ENCODE measurements around the gene FANCC. TPM values are rescaled to one million over a fixed set of nuclear protein-coding genes. Genes with fewer than 3 reads are reported as not detected.
A peak's percentile ranks its signal among the peaks of the same experiment; 100 is the strongest.
"Not testable (repeated sequence)": the region's sequence is repeated elsewhere in the genome, so short reads cannot be mapped to it uniquely, and the experiment has no call there.

Gene FANCC
- total and polyA plus RNA-seq, 2 of the 13 experiments (the other 11 are each of a cell fraction or from before 2014, with no cell fraction given), result 7.4 to 8.6 TPM

- ChIA-PET CTCF (ENCODE audit: low intra/inter-chr PET ratio, low total read pairs) (no interaction called here), POLR2A (no interaction called here)
- no TSS peak for BruUV-seq (replicated peaks)
- ATAC-seq (no peak), DNase-seq (ENCODE audit: low spot score) (no peak), FAIRE-seq (no peak)
- Histone ChIP-seq H3K27ac (ENCODE audit: extremely low read length, insufficient read depth, low read length) (no peak overlapping the region), H3K4me3 (replicated peaks in 1 of 3; ENCODE audit: insufficient read depth in 1 of 3, low read depth in 2 of 3, low read length in 3 of 3) (no peak overlapping the region), H2AFZ (ENCODE audit: low read length) (no peak overlapping the region), H3K4me2 (ENCODE audit: low read depth, low read length) (no peak overlapping the region), H3K36me3 (replicated peaks in 1 of 2; ENCODE audit: control insufficient read depth in 1 of 2, insufficient read depth in 2 of 2, low read length in 2 of 2) (no peaks in the 10 kb centered on the region; a peak in 1 of 5 replicates), H3K9me3 (ENCODE audit: low read length) (no peaks in the 10 kb centered on the region), H4K20me1 (ENCODE audit: insufficient read depth, low read length) (no peaks in the 10 kb centered on the region), H3K9ac (ENCODE audit: insufficient read depth, low read depth, low read length) (no peak overlapping the region), H3K79me2 (ENCODE audit: insufficient read depth, low read length) (no peaks in the 10 kb centered on the region), H3K4me1 (ENCODE audit: insufficient read depth, low read length) (peaks cover 41% of the 10 kb centered on the region), H3K27me3 (ENCODE audit: control insufficient read depth in 1 of 2, insufficient read depth in 2 of 2, low read length in 2 of 2) (no peaks in the 10 kb centered on the region)
- in situ Hi-C loops (cut with HindIII; ENCODE audit: extremely low pct_ligation_motif_present, low pct_unique_long_range_greater_than_20kb) (no loop called here), intact Hi-C loops (cut with micrococcal nuclease; ENCODE audit: unreplicated experiment) (no loop called here)
- TF ChIP-seq ZSCAN9 (CRISPR knock-in tag; IDR thresholded peaks at IDR 0.05; ENCODE audit: borderline replicate concordance), result no peak
- TF ChIP-seq ZNF768 (CRISPR knock-in tag; IDR thresholded peaks at IDR 0.05), result no peak
- TF ChIP-seq NR2F2 (IDR thresholded peaks at IDR 0.05; ENCODE audit: borderline replicate concordance, low read depth), result no peak
- no peak for TF ChIP-seq ZNF891 (CRISPR knock-in tag; IDR thresholded peaks at IDR 0.05)
- TF ChIP-seq IKZF5 (CRISPR knock-in tag; IDR thresholded peaks at IDR 0.05), result no peak
- no peak for TF ChIP-seq NPAS2 (CRISPR knock-in tag; IDR thresholded peaks at IDR 0.05; ENCODE audit: borderline replicate concordance)
- TF ChIP-seq FLYWCH1 (CRISPR knock-in tag; IDR thresholded peaks at IDR 0.05), result no peak
- TF ChIP-seq ZNF614 (CRISPR knock-in tag; IDR thresholded peaks at IDR 0.05; ENCODE audit: borderline replicate concordance), result no peak
- WGBS (ENCODE audit: low lambda C conversion rate), result 93% methylated on average over 3 of the region's 3 CpGs
Observed at GRCh38 chr9:95224376-95225019, 93.0 kb downstream of the FANCC start.

GRCh38 chr9:95220352-95220751 lies 97.2 kb downstream of the FANCC start:
- H3K9me3 ChIP-seq (ENCODE audit: low read length); H3K27me3 ChIP-seq (ENCODE audit: control insufficient read depth in 1 of 2, insufficient read depth in 2 of 2, low read length in 2 of 2); H2AFZ ChIP-seq (ENCODE audit: low read length); DNase-seq (ENCODE audit: low spot score); POLR2A ChIA-PET; H4K20me1 ChIP-seq (ENCODE audit: insufficient read depth, low read length); in situ Hi-C loops (cut with HindIII; ENCODE audit: extremely low pct_ligation_motif_present, low pct_unique_long_range_greater_than_20kb); ATAC-seq; H3K9ac ChIP-seq (ENCODE audit: insufficient read depth, low read depth, low read length); FAIRE-seq; H3K79me2 ChIP-seq (ENCODE audit: insufficient read depth, low read length); CTCF ChIA-PET (ENCODE audit: low intra/inter-chr PET ratio, low total read pairs); H3K4me2 ChIP-seq (ENCODE audit: low read depth, low read length); intact Hi-C loops (cut with micrococcal nuclease; ENCODE audit: unreplicated experiment); H3K36me3 ChIP-seq (replicated peaks in 1 of 2; ENCODE audit: control insufficient read depth in 1 of 2, insufficient read depth in 2 of 2, low read length in 2 of 2); BruUV-seq (replicated peaks); H3K27ac ChIP-seq (ENCODE audit: extremely low read length, insufficient read depth, low read length); H3K4me3 ChIP-seq (replicated peaks in 1 of 3; ENCODE audit: insufficient read depth in 1 of 3, low read depth in 2 of 3, low read length in 3 of 3): not testable (repeated sequence)
- H3K4me1 ChIP-seq (ENCODE audit: insufficient read depth, low read length), result peaks cover 14% of the 10 kb centered on the region
- 91% methylated on average over 4 of the region's 4 CpGs for WGBS (ENCODE audit: low lambda C conversion rate)
- TF ChIP-seq ZNF260 (CRISPR knock-in tag; IDR thresholded peaks at IDR 0.05; ENCODE audit: borderline replicate concordance, low read depth), result peak; percentile 92; the same call in 1 of the 2 replicates
